ENCODE results near the gene NFASC. TPM values are rescaled to one million over a fixed set of nuclear protein-coding genes. Genes with fewer than 3 reads are reported as not detected.

The NFASC gene
- total and polyA plus RNA-seq, 4 donors: 0.23 to 5.4 (median 1.9) TPM

GRCh38 chr1:205018381-205018780 is 147.7 kb downstream of the NFASC start:
- 88% methylated on average over 2 of the region's 2 CpGs for whole genome bisulfite sequencing
- DNase-seq (ENCODE audit: low spot score): no peak
- H3K4me3 ChIP-seq (ENCODE audit: low read depth in 1 of 3, low read length in 3 of 3): no peak overlapping the region
- H3K9ac ChIP-seq (ENCODE audit: low read depth in 1 of 2, low read length in 2 of 2): no peak overlapping the region
- TF ChIP-seq, protein P1, sequence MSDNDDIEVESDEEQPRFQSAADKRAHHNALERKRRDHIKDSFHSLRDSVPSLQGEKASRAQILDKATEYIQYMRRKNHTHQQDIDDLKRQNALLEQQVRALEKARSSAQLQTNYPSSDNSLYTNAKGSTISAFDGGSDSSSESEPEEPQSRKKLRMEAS (IDR thresholded peaks at IDR 0.05): no peak
- TF ChIP-seq NR2F2 (IDR thresholded peaks at IDR 0.05) (no peak), ATF3 (IDR thresholded peaks at IDR 0.05) (no peak), YY1 (IDR thresholded peaks at IDR 0.05) (no peak), EGR1 (IDR thresholded peaks at IDR 0.05; ENCODE audit: low read depth in 2 of 2) (no peak), TAF1 (conservative IDR thresholded peaks at IDR 0.05) (no peak), GABPA (IDR thresholded peaks at IDR 0.05 in 1 of 2, conservative IDR thresholded peaks at IDR 0.05 in 1 of 2) (no peak), JUND (IDR thresholded peaks at IDR 0.05) (no peak), RXRA (IDR thresholded peaks at IDR 0.05) (no peak), FOXA1 (IDR thresholded peaks at IDR 0.05) (no peak), HNF4G (IDR thresholded peaks at IDR 0.05) (no peak), FOXA2 (IDR thresholded peaks at IDR 0.05) (no peak), HNF4A (conservative IDR thresholded peaks at IDR 0.05) (no peak), SP1 (IDR thresholded peaks at IDR 0.05) (no peak), RAD21 (IDR thresholded peaks at IDR 0.05) (no peak)
- TF ChIP-seq, protein P2, sequence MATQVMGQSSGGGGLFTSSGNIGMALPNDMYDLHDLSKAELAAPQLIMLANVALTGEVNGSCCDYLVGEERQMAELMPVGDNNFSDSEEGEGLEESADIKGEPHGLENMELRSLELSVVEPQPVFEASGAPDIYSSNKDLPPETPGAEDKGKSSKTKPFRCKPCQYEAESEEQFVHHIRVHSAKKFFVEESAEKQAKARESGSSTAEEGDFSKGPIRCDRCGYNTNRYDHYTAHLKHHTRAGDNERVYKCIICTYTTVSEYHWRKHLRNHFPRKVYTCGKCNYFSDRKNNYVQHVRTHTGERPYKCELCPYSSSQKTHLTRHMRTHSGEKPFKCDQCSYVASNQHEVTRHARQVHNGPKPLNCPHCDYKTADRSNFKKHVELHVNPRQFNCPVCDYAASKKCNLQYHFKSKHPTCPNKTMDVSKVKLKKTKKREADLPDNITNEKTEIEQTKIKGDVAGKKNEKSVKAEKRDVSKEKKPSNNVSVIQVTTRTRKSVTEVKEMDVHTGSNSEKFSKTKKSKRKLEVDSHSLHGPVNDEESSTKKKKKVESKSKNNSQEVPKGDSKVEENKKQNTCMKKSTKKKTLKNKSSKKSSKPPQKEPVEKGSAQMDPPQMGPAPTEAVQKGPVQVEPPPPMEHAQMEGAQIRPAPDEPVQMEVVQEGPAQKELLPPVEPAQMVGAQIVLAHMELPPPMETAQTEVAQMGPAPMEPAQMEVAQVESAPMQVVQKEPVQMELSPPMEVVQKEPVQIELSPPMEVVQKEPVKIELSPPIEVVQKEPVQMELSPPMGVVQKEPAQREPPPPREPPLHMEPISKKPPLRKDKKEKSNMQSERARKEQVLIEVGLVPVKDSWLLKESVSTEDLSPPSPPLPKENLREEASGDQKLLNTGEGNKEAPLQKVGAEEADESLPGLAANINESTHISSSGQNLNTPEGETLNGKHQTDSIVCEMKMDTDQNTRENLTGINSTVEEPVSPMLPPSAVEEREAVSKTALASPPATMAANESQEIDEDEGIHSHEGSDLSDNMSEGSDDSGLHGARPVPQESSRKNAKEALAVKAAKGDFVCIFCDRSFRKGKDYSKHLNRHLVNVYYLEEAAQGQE (IDR thresholded peaks at IDR 0.05): no peak
- TF ChIP-seq, protein P3, sequence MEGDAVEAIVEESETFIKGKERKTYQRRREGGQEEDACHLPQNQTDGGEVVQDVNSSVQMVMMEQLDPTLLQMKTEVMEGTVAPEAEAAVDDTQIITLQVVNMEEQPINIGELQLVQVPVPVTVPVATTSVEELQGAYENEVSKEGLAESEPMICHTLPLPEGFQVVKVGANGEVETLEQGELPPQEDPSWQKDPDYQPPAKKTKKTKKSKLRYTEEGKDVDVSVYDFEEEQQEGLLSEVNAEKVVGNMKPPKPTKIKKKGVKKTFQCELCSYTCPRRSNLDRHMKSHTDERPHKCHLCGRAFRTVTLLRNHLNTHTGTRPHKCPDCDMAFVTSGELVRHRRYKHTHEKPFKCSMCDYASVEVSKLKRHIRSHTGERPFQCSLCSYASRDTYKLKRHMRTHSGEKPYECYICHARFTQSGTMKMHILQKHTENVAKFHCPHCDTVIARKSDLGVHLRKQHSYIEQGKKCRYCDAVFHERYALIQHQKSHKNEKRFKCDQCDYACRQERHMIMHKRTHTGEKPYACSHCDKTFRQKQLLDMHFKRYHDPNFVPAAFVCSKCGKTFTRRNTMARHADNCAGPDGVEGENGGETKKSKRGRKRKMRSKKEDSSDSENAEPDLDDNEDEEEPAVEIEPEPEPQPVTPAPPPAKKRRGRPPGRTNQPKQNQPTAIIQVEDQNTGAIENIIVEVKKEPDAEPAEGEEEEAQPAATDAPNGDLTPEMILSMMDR (IDR thresholded peaks at IDR 0.05; ENCODE audit: low read depth, low read length, missing input control): no peak
- TF ChIP-seq, protein P4, sequence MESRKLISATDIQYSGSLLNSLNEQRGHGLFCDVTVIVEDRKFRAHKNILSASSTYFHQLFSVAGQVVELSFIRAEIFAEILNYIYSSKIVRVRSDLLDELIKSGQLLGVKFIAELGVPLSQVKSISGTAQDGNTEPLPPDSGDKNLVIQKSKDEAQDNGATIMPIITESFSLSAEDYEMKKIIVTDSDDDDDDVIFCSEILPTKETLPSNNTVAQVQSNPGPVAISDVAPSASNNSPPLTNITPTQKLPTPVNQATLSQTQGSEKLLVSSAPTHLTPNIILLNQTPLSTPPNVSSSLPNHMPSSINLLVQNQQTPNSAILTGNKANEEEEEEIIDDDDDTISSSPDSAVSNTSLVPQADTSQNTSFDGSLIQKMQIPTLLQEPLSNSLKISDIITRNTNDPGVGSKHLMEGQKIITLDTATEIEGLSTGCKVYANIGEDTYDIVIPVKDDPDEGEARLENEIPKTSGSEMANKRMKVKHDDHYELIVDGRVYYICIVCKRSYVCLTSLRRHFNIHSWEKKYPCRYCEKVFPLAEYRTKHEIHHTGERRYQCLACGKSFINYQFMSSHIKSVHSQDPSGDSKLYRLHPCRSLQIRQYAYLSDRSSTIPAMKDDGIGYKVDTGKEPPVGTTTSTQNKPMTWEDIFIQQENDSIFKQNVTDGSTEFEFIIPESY (IDR thresholded peaks at IDR 0.05): no peak
- H3K27me3 ChIP-seq (ENCODE audit: control insufficient read depth in 4 of 4, insufficient read depth in 4 of 4, low read length in 3 of 4): no peaks in the 10 kb centered on the region
- H3K9me3 ChIP-seq (ENCODE audit: control insufficient read depth in 4 of 4, low read length in 3 of 4): no peaks in the 10 kb centered on the region
- no peaks in the 10 kb centered on the region for H3K36me3 ChIP-seq (ENCODE audit: control insufficient read depth in 4 of 4, insufficient read depth in 3 of 4, low read depth in 1 of 4, low read length in 3 of 4)
- H3K27ac ChIP-seq (ENCODE audit: low read depth in 1 of 2, low read length in 2 of 2): no peak overlapping the region
- peaks cover 2 to 13% (median 10%) of the 10 kb centered on the region in 4 donors for H3K4me1 ChIP-seq (ENCODE audit: control insufficient read depth in 4 of 4, insufficient read depth in 4 of 4, low read length in 3 of 4)
